DND-41 (cell line): ENCODE data around the gene MOV10L1.
"Not testable (repeated sequence)": the region's sequence is repeated elsewhere in the genome, so short reads cannot be mapped to it uniquely, and the experiment has no call there.

Experiments
- EZH2 ChIP-seq: IDR thresholded peaks from 3 replicates; pipeline ENCODE4 v1.6.1; 2012; ENCODE audit warnings: borderline replicate concordance, low read depth, mild to moderate bottlenecking, moderate library complexity, low read length, inconsistent platforms; ENCODE audit not compliant: severe bottlenecking
- TF ChIP-seq, protein P1 (sequence below): IDR thresholded peaks from 2 replicates; pipeline ENCODE4 v1.5.1; 2012; ENCODE audit warnings: borderline replicate concordance, low read length, moderate library complexity, mild to moderate bottlenecking; ENCODE audit not compliant: poor library complexity, severe bottlenecking; ENCODE audit errors: extremely low read depth

DNA sequence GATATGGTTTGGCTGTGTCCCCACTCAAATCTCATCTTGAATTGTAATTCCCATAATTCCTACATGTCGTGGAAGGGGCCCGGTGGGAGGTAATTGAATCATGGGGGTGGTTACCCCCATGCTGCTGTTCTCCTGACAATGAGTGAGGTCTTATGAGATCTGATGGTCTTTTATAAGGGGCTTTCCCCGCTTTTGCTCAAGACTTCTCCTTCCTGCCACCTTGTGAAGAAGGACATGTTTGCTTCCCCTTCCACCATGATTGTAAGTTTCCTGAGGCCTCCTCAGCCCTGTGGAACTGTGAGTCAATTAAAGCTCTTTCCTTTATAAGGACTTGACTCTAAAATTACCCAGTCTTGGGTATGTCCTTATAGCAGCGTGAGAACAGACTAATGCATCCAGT, 2.8 kb upstream of the MOV10L1 start:
- TF ChIP-seq, protein P1, sequence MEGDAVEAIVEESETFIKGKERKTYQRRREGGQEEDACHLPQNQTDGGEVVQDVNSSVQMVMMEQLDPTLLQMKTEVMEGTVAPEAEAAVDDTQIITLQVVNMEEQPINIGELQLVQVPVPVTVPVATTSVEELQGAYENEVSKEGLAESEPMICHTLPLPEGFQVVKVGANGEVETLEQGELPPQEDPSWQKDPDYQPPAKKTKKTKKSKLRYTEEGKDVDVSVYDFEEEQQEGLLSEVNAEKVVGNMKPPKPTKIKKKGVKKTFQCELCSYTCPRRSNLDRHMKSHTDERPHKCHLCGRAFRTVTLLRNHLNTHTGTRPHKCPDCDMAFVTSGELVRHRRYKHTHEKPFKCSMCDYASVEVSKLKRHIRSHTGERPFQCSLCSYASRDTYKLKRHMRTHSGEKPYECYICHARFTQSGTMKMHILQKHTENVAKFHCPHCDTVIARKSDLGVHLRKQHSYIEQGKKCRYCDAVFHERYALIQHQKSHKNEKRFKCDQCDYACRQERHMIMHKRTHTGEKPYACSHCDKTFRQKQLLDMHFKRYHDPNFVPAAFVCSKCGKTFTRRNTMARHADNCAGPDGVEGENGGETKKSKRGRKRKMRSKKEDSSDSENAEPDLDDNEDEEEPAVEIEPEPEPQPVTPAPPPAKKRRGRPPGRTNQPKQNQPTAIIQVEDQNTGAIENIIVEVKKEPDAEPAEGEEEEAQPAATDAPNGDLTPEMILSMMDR = not testable (repeated sequence)
- TF ChIP-seq EZH2 = not testable (repeated sequence)
